Cardiac fibroblast (primary cell): ENCODE measurements around the gene APBA1.

Experiments
- DNase-seq, 2 donors: peaks; one replicate each; pipeline versions ENCODE4 v3.0.0 to v3.0.0-alpha.2; 2010; ENCODE audit warnings: low read depth in 2 of 2
- H3K4me3 ChIP-seq, 2 donors: replicated peaks in 1 of 2; 1 replicate in 1 of 2; 2 replicates in 1 of 2; pipeline ENCODE4 v1.5.1; 2011; ENCODE audit warnings: low read depth in 2 of 2, low read length in 2 of 2, mild to moderate bottlenecking in 2 of 2, moderate library complexity in 1 of 2
- CTCF ChIP-seq: IDR thresholded peaks from one replicate; pipeline ENCODE4 v1.5.1; 2011; ENCODE audit warnings: low read depth, mild to moderate bottlenecking, low read length, inconsistent platforms

APBA1 gene

DNA sequence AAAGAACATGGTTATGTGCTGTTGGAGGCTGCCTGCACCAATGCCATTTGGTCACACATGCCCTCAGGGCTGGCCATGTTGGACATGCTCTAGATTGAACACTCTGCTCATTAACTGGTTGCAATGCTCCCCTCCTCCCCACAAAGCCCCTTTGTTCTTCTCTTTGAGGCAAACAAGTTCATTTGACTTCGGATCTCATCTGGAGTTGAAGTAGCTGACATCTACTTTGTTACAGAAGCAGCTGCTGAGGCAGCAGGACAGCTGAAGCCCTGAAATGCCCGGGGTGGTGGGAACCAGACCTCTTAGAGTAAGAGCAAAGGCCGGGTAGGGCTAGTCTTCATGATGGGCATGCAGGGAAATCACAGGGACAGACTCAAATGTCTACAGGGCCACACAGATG is 123.5 kb downstream of the APBA1 start:
- DNase-seq: no peak
- no peak for TF ChIP-seq CTCF
- H3K4me3 ChIP-seq: no peak overlapping the region

GRCh38 chr9:69546265-69546664 is 125.9 kb downstream of the APBA1 start:
- TF ChIP-seq CTCF: peak; percentile 47
- peak; percentile 15 to 48 for DNase-seq
- H3K4me3 ChIP-seq: no peak overlapping the region

GRCh38 chr9:69542942-69543704 is 129.0 kb downstream of the APBA1 start:
- no peak for DNase-seq
- H3K4me3 ChIP-seq: no peak overlapping the region
- TF ChIP-seq CTCF: no peak

DNA sequence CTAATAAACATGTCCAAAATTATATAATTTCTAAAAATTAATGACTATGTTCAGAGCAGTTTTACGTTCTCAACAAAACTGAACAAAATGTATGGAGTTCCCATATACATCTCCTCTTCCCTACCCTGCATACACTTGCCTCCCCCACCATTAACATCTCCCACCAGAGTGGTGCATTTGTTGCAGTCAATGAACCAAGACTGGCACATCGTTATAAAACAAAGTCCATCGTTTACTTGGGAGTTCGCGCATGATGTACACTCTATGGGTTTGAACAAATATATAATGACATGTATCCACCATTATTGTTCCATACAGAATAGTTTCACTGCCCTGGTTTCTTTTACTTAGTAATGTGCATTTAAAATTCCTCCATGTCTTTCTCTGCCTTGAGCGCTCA is 130.1 kb downstream of the APBA1 start:
- no peak for TF ChIP-seq CTCF
- DNase-seq: no peak
- no peak overlapping the region for H3K4me3 ChIP-seq

- no peak for TF ChIP-seq CTCF
- peak in 1 of 2 donors; percentile 67 for DNase-seq
- no peak overlapping the region for H3K4me3 ChIP-seq
Observed at GRCh38 chr9:69535911-69536310, 136.3 kb downstream of the APBA1 start.

DNA sequence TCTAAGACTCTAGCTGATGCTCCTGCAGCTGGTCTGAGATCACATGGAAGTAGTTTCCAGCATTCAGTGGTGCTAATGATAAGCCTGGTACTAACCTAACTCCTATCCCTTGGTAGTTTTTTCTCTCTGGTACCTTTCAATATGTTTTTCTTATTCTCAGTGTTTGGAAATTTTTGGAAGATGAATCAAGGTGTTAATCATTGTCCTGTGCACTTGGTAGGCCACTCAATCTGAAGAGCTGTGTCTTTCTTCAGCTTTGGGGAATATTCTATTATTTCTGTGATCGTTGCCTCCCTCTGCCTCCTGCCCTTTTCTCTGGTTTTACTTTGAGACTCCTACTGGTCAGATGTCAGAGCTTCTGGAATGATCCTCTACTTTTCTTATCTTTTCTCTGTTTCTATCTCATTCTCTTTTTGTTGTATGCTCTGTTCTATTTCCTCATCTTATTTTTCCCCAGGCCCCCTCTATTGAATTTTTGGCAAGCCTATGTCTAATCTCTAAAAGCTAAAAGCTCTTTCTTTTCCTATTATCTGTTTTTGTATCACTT is 136.8 kb downstream of the APBA1 start:
- peak in 1 of 2 donors; percentile 16 for DNase-seq
- peak; percentile 14 for TF ChIP-seq CTCF
- H3K4me3 ChIP-seq: no peak overlapping the region
